ACHN (cell line): Measurements from ENCODE around the gene NAPSA.
"Not testable (repeated sequence)": the region's sequence is repeated elsewhere in the genome, so short reads cannot be mapped to it uniquely, and the experiment has no call there.

Experiments
- DNase-seq: peaks from one replicate; pipeline ENCODE4 v3.0.0-alpha.2; 2015
- in situ Hi-C: cut with HindIII; loops from 2 replicates; pipeline ENCODE4 v1.10.0; 2017; ENCODE audit warnings: low sequenced_read_pairs, low pct_ligation_motif_present, low pct_unique_long_range_greater_than_20kb

The NAPSA gene

DNA sequence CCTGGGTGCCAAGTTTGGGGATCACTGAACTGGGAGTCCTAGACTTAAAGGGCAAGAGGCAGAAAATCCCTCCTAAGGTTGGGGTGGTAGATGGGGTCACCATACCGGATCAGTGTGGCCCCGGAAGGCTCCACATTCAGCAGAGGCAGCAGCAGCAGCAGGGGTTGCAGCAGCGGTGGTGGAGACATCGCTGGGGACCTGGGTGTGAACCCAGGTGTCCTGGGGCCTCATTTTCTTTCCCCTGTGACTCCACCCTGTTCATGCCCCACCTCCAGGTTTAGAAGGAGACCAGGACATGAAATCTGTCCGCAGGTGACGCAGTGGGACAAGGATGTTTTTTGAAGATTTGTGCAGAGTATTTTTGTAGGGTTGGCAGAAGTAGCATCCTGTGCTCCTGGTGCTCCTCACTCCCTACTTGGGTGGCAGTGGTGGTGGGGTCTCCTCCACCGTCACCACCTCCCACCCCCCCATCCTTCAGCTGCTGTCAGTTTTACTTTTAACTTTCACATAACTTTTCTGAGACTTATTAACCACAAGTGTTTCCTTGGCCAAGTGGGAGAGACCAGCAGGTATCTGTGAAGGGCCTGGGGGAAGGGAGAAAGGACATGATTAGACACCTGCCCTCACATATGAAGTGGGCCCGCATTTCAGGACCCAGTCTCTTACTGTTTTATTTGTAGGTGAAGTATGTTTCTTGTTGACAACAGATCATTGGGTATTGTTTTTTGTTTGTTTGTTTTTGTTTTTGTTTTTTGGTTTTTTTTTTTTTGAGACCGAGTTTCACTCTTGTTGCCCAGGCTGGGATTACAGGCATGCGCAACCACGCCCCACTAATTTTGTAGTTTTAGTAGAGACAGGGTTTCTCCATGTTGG is at the start of gene NAPSA:
Gene NAPSA (minus strand): TSS at position 206 of the 873 bp plus-strand sequence. CDS start 18 bp downstream, at position 188.
- DNase-seq, result no peak
- in situ Hi-C loops, result no loop called here

DNA sequence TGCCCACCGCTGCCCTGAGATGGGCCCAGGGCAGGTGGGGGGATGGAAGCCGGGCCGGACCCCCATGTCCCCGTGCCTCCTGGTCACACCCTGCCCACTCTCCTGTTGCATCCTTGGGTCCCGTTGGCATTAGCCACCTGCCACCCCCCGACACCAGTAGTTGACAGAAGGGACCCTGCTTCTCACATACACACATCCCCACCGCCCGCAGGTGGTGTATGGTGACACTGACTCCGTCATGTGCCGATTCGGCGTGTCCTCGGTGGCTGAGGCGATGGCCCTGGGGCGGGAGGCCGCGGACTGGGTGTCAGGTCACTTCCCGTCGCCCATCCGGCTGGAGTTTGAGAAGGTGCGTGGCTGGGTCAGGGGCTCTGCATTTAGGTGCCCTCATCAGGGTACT is 48.1 kb upstream of the NAPSA start:
- no peak for DNase-seq
- in situ Hi-C loops, result no loop called here

GRCh38 chr19:50413096-50413495 is 47.7 kb upstream of the NAPSA start:
- in situ Hi-C loops, result no loop called here
- no peak for DNase-seq

GRCh38 chr19:50412419-50412818 is 47.0 kb upstream of the NAPSA start:
- no peak for DNase-seq
- in situ Hi-C loops, result no loop called here

GRCh38 chr19:50410109-50410508 is 44.7 kb upstream of the NAPSA start:
- no peak for DNase-seq
- in situ Hi-C loops, result no loop called here

DNA sequence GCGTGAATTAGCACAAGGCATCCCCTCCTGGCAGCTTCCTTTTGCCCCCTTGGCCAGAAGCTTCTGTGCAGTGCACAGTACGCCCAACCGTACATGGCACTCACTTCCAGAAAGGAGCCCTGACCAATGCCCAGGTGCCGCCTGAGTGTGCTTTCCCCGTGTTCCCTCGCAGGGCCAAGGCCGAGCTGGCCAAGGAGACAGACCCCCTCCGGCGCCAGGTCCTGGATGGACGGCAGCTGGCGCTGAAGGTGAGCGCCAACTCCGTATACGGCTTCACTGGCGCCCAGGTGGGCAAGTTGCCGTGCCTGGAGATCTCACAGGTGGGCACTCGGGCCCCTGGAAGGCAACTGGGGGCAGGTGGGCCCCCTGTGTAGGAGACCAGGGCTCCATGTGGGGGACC is 43.9 kb upstream of the NAPSA start:
- in situ Hi-C loops, result no loop called here
- DNase-seq, result no peak

DNA sequence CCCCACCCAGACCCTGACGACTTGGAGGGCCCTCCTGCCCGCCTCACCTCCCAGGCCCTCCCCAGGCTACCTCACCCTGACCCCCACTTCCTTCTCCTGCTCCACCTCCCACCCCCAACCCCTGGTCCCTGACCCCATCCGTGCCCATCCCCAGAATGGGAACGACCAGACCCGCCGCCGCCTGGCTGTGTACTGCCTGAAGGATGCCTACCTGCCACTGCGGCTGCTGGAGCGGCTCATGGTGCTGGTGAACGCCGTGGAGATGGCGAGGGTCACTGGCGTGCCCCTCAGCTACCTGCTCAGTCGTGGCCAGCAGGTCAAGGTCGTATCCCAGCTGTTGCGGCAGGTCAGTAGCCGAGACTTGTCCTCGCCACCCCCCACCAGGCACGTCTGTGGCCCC is 41.4 kb upstream of the NAPSA start:
- in situ Hi-C loops, result no loop called here
- no peak for DNase-seq

DNA sequence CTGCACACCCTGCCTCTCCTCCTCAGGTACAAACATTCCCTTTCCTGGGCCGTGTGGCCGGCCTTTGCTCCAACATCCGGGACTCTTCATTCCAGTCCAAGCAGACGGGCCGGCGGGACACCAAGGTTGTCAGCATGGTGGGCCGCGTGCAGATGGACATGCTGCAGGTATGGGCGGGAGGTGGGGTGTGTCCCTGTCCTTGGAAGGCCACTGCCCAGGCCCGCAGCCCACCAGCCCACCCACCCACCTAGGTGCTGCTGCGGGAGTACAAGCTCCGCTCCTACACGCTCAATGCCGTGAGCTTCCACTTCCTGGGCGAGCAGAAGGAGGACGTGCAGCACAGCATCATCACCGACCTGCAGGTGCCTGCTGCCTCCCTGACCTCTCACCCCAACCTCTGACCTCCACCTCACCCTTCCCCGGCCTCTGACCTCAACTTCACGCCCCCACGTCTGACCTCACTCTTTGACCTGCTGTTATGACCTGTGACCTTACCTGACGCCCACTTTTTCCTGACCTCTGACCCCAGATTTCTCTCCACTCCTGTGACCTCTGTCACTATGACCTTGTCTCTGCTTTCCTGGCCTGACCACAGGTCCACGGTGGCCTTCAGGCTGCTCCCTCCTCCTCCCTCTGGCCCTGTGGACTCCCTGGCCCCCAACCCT is 40.8 kb upstream of the NAPSA start:
- DNase-seq, result no peak
- in situ Hi-C loops, result no loop called here

- in situ Hi-C loops, result no loop called here
- DNase-seq, result no peak
Measured at GRCh38 chr19:50402544-50403301, 37.3 kb upstream of the NAPSA start.

DNA sequence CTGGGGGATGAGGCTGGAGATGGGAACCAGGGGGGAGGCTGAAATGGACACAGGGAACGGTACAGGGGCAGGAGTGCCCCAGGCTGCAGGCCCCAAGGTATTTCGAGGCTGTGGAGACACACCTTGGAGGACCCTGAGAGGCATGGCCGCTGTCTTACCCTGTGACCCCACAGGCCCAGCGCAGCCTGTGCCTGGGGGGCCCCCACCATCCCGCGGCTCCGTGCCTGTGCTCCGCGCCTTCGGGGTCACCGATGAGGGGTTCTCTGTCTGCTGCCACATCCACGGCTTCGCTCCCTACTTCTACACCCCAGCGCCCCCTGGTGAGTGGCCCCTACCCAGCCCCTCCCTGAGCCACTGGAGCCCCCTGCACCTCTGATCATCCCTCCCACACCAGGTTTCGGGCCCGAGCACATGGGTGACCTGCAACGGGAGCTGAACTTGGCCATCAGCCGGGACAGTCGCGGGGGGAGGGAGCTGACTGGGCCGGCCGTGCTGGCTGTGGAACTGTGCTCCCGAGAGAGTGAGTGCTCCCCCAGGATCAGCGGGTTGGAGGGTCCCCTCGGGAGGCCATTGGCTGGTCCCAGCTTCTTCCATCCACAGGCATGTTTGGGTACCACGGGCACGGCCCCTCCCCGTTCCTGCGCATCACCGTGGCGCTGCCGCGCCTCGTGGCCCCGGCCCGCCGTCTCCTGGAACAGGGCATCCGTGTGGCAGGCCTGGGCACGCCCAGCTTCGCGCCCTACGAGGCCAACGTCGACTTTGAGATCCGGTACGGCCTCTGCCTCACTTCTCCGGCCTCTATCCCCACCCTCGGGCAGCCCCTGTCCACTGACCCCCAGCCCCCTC is 36.4 kb upstream of the NAPSA start:
- in situ Hi-C loops, result no loop called here
- DNase-seq, result no peak

GRCh38 chr19:50399368-50399745 is 33.9 kb upstream of the NAPSA start:
- in situ Hi-C loops, result no loop called here
- DNase-seq, result no peak

DNA sequence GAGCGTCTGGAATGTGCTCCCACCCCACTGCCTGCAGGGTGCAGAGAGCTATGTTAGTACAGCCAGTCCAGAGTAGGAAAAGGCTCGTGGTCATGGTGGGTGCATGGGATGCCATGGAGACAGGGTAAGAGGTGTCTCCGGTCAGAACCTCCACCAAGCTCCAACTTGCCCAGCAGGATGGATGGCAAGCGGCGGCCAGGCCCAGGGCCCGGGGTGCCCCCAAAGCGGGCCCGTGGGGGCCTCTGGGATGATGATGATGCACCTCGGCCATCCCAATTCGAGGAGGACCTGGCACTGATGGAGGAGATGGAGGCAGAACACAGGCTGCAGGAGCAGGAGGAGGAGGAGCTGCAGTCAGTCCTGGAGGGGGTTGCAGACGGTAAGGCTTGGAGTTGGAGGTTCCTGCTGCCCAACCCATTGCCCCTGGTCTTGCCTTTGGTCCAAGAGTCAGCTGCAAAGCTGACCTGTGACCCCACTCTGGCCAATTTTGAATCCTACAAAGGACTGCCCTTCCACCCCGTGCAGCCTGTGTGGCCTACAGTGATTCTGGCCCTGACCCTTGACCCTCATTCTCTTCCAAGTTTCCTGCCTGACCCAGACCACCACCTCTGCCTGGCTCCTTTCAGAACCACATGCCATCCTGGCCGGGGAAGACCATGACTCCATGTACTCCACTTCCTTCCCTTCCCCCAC is 33.4 kb upstream of the NAPSA start:
- in situ Hi-C loops, result no loop called here
- no peak for DNase-seq

DNA sequence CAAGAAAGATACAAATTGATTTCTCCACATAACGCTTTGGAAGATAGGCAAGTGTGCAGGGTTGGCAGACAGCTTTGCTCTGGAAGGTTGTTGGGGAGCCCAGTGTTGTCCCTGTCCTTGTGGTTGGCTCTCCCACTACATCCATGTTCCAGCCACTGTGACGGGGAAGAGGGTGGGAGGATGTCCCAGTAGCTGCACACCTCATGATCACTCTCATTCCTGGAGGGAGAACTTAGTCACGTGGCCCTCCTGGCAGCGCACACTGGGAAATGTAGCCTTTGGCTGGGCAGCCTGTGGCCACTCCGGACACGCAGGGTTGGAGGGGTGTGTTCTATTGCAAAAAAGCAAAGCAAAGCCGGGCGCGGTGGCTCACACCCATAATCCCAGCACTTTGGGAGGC is 28.6 kb upstream of the NAPSA start:
- in situ Hi-C loops, result no loop called here
- no peak for DNase-seq

DNA sequence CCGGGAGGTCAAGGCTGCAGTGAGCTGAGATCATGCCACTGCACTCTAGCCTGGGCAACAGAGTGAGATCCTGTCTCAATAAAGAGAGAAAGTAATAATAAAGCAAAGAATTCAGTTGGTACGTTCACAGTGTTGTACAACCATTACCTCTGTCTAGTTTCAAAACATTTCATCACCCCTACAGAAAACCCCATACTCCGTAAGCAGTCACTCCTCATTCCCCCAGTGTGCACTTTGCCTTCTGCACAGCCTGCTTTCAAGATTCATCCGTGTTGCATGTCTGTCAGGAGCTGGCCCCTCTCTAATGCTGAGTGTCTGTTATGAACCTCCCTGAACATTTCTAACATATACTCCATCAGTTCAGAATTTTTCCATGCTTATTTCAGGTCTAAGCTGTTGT is 28.1 kb upstream of the NAPSA start:
- no peak for DNase-seq
- in situ Hi-C loops, result no loop called here

- no peak for DNase-seq
- in situ Hi-C loops, result no loop called here
Measured at GRCh38 chr19:50392759-50393158, 27.3 kb upstream of the NAPSA start.

DNA sequence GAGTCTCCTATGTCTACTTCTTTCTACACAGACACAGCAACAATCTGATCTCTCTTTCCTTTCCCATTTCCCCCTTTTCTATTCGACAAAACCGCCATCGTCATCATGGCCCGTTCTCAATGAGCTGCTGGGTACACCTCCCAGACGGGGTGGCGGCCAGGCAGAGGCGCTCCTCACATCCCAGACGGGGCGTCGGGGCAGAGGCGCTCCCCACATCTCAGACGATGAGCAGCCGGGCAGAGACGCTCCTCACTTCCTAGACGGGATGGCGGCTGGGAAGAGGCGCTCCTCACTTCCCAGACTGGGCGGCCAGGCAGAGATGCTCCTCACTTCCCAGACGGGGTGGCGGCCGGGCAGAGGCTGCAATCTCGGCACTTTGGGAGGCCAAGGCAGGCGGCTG is 25.5 kb upstream of the NAPSA start:
- DNase-seq, in situ Hi-C loops: not testable (repeated sequence)

DNA sequence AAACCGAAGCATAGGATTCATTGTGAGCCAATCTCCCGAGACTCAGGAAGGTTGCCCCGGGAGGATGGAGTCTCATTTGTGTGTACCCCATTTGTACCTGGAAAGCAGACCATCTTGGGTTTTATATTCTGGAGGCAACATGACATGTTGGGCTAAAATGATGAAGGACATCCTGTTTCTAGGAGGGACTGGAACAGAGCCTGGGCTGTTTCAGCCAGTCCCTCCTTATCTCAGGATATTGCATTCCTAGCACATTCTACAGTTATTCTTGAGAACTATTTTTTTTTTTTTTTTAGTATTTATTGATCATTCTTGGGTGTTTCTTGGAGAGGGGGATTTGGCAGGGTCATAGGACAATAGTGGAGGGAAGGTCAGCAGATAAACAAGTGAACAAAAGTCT is 24.9 kb upstream of the NAPSA start:
- DNase-seq, in situ Hi-C loops: not testable (repeated sequence)

GRCh38 chr19:50387868-50388245 is 22.4 kb upstream of the NAPSA start:
- no peak for DNase-seq
- in situ Hi-C loops, result no loop called here
